Kidney (tissue), 14 donors: Measurements from ENCODE around the gene PYGB. TPM values are rescaled to one million over a fixed set of nuclear protein-coding genes. Genes with fewer than 3 reads are reported as not detected.

Source experiments
- DNase-seq, 5 donors: peaks; one replicate each; pipeline ENCODE4 v3.0.0-alpha.2; 2013 to 2020
- FAIRE-seq: peaks from 2 replicates; lab custom pipeline; 2012; peaks lifted over from hg19 to GRCh38; lab: Jason Lieb, UNC
- H3K27ac ChIP-seq, 2 donors: one replicate each; pipeline ENCODE4 v1.7.0; 2013; ENCODE audit warnings: low read depth in 2 of 2, low read length in 2 of 2, inconsistent platforms in 1 of 2
- H3K27me3 ChIP-seq: one replicate; pipeline ENCODE4 v1.7.1; 2013; ENCODE audit warnings: low read length, inconsistent platforms; ENCODE audit not compliant: control insufficient read depth, insufficient read depth
- H3K36me3 ChIP-seq, 3 donors: one replicate each; pipeline versions ENCODE4 v1.7.0 to v1.7.1; 2013; ENCODE audit warnings: low read length in 3 of 3, control low read depth in 1 of 3, inconsistent platforms in 1 of 3; ENCODE audit not compliant: insufficient read depth in 3 of 3, control insufficient read depth in 2 of 3
- H3K4me1 ChIP-seq, 3 donors: one replicate each; pipeline versions ENCODE4 v1.7.0 to v1.7.1; 2013; ENCODE audit warnings: low read length in 3 of 3, inconsistent platforms in 1 of 3, low read depth in 1 of 3; ENCODE audit not compliant: control insufficient read depth in 2 of 3, insufficient read depth in 2 of 3
- H3K4me3 ChIP-seq, 3 donors: one replicate each; pipeline versions ENCODE4 v1.7.0 to v1.8.1; 2013; ENCODE audit warnings: low read length in 3 of 3, control low read depth in 1 of 3, inconsistent platforms in 1 of 3
- H3K9ac ChIP-seq, 3 donors: one replicate each; pipeline versions ENCODE4 v1.7.0 to v1.7.1; 2013; ENCODE audit warnings: low read length in 3 of 3, control low read depth in 1 of 3, inconsistent platforms in 1 of 3
- H3K9me3 ChIP-seq, 3 donors: one replicate each; pipeline versions ENCODE4 v1.7.0 to v1.7.1; 2013; ENCODE audit warnings: low read length in 3 of 3, control low read depth in 1 of 3, inconsistent platforms in 1 of 3; ENCODE audit not compliant: control insufficient read depth in 2 of 3, insufficient read depth in 1 of 3
- CTCF ChIP-seq: IDR thresholded peaks from 3 replicates; pipeline ENCODE4 v1.5.1; 2012; ENCODE audit warnings: mild to moderate bottlenecking, moderate library complexity, borderline replicate concordance; ENCODE audit not compliant: insufficient read depth; ENCODE audit errors: extremely low read depth
- intact Hi-C: fragments of 100-400 bp; cut with DNase I; formaldehyde crosslinking; loops from one replicate; pipeline ENCODE4 v1.11.1; 2022
- polyA plus RNA-seq: library from polyadenylated mRNA; stranded (reverse); fragments of 350-450 nt; fragmentation: Illumina TruSeq; extraction: RNeasy Lipid Tissue Mini Kit (QIAGEN cat#74804); gene quantifications from one replicate; pipeline ENCODE4 v1.2.3, GENCODE V29; 2014; ENCODE audit warnings: low read depth, low replicate concordance; ENCODE audit not compliant: insufficient read depth
- total RNA-seq: library from RNA; stranded (reverse); fragmentation: NEBNext Ultra II Directional; extraction: Animal tissue kit (Norgen Biotek cat#: 25700); gene quantifications from one replicate; pipeline ENCODE4 v1.2.1, GENCODE V29; 2021
- donor health status: control.
- donor health status: control.
- donor health status: control.
- donor health status: control.
- donor health status: control.
- donor health status: DM: yes; HTN: yes; CAD: no.
- donor health status: Normal renal cell carcinoma (clear cell type).

PYGB gene
- total and polyA plus RNA-seq, 2 donors from 2014 or later = 50.9 to 176 TPM

- H3K4me1 ChIP-seq = peaks cover 0 to 8% (median 6%) of the 10 kb centered on the region in 3 donors
- no peak overlapping the region for H3K4me3 ChIP-seq
- TF ChIP-seq CTCF = no peak
- intact Hi-C loops = no loop called here
- H3K27me3 ChIP-seq = no peaks in the 10 kb centered on the region
- H3K9ac ChIP-seq = no peak overlapping the region
- FAIRE-seq (no peak), DNase-seq (no peak)
- H3K36me3 ChIP-seq = peaks cover 0 to 22% (median 20%) of the 10 kb centered on the region in 3 donors
- H3K27ac ChIP-seq = no peak overlapping the region
- no peaks in the 10 kb centered on the region for H3K9me3 ChIP-seq
These were observed 29.8 kb upstream of the PYGB start for GRCh38 chr20:25218109-25218486.

DNA sequence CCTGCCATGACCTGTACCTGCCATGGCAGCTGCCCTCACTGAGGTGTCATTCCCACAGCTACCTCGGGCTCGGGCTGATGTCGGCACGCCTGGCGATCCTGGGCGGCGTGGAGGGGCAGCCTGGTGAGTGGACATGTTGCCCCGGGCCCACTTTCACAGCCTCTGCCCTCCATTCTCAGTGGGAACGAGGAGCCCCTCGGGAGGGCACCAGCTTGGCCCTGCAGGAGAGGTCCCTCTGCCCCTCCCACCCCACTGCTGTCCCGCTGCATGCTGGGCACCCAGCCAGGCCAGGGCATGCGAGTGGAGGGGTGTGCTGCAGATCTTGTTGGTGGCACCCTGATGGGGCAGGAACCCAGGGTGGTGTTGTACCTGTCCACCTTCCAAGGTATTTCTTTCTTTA, 29.4 kb upstream of the PYGB start:
- intact Hi-C loops = no loop called here
- Histone ChIP-seq H3K9me3 (no peaks in the 10 kb centered on the region), H3K36me3 (peaks cover 0 to 19% (median 18%) of the 10 kb centered on the region in 3 donors), H3K9ac (no peak overlapping the region), H3K4me3 (no peak overlapping the region), H3K27ac (no peak overlapping the region), H3K27me3 (no peaks in the 10 kb centered on the region), H3K4me1 (peaks cover 0 to 8% (median 6%) of the 10 kb centered on the region in 3 donors)
- TF ChIP-seq CTCF = no peak
- DNase-seq = peak in 1 of 5 donors; percentile 77
- FAIRE-seq = no peak

- Histone ChIP-seq H3K4me3 (no peak overlapping the region), H3K27ac (no peak overlapping the region), H3K36me3 (peaks cover 0 to 19% (median 18%) of the 10 kb centered on the region in 3 donors), H3K9me3 (no peaks in the 10 kb centered on the region), H3K4me1 (peaks cover 0 to 8% (median 6%) of the 10 kb centered on the region in 3 donors), H3K27me3 (no peaks in the 10 kb centered on the region), H3K9ac (no peak overlapping the region)
- intact Hi-C loops = no loop called here
- no peak for TF ChIP-seq CTCF
- DNase-seq (no peak), FAIRE-seq (no peak)
These were observed 28.5 kb upstream of the PYGB start for GRCh38 chr20:25219365-25219764.

DNA sequence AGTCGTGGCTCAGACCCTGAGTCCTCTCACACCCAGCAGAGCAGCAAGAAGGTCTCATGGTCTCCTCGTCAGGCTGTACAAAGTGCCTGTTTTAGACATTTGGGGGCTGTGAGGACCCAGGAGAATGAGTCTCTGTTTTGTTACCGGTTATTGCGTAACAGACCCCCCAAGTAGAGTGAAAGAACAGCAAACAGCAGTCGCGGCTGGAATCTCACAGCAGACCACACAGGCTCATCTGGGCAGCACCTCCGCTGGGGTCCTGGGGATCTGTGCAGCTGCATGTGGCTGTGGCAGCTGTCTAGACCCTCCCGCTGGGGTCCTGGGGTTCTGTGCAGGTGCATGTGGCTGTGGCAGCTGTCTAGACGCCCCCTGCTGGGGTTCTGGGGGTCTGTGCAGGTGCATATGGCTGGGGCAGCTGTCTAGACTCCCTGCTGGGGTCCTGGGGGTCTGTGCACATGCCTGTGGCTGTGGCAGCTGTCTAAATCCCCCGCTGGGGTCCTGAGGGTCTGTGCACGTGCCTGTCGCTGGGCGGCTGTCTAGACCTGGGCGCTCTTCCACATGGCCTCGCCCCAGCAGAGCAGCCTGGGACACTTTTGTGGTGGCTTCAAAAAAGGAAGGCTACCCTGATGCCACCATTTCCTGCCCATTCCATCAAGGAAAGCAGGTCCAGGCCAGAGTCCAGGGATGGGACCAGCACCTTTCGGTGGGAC, 27.7 kb upstream of the PYGB start:
- intact Hi-C loops = no loop called here

More for the DNA sequence above, 27.7 kb upstream of the PYGB start:
- FAIRE-seq = no peak
- H3K4me3 ChIP-seq = no peak overlapping the region
- H3K36me3 ChIP-seq = peaks cover 0 to 18% (median 17%) of the 10 kb centered on the region in 3 donors
- H3K4me1 ChIP-seq = peaks cover 0 to 8% (median 6%) of the 10 kb centered on the region in 3 donors
- no peak overlapping the region for H3K9ac ChIP-seq
- no peaks in the 10 kb centered on the region for H3K27me3 ChIP-seq
- no peak for DNase-seq
- no peaks in the 10 kb centered on the region for H3K9me3 ChIP-seq
- no peak for TF ChIP-seq CTCF
- no peak overlapping the region for H3K27ac ChIP-seq
